GM12878 (cell line): Measurements from ENCODE around the gene AGAP1. TPM values are rescaled to one million over a fixed set of nuclear protein-coding genes. Genes with fewer than 3 reads are reported as not detected.

Experiments used
- ATAC-seq: fragments of 200-7000 bp; cut with Tn5 transposase; 3 replicates; pipeline ENCODE4 v1.9.1; 2020; ENCODE audit warnings: mild to moderate bottlenecking, moderate library complexity
- BruUV-seq: library from RNA; stranded (reverse); fragments of 400-500 nt; replicated peaks from 2 replicates; lab custom pipeline; 2021; lab: Mats Ljungman, UMichigan
- CTCF ChIA-PET: fragments of 300-600 bp; sonication (Branson Sonifier 250); formaldehyde crosslinking; extraction: SDS; loops from one replicate; lab custom pipeline; 2021; ENCODE audit warnings: inconsistent platforms; lab: Yijun Ruan, JAX
- POLR2A ChIA-PET: fragments of 350-600 bp; formaldehyde crosslinking; extraction: SDS; loops from one replicate; lab custom pipeline; 2021; ENCODE audit warnings: inconsistent platforms; lab: Charles Lee
- RAD21 ChIA-PET: fragments of 300-600 bp; sonication (Branson Sonifier 250); formaldehyde crosslinking; loops from one replicate; lab custom pipeline; 2023; ENCODE audit warnings: antibody characterized with exemption; ENCODE audit not compliant: unreplicated experiment; lab: Charles Lee
- SMC1A ChIA-PET: fragments of 300-600 bp; sonication (Branson Sonifier 250); formaldehyde crosslinking; loops from one replicate; lab custom pipeline; 2023; ENCODE audit not compliant: unreplicated experiment, uncharacterized antibody; lab: Charles Lee
- DNase-seq: peaks from one replicate; pipeline ENCODE4 v3.0.0-alpha.2; 2011; ENCODE audit warnings: low read depth, low spot score
- FAIRE-seq: peaks from 3 replicates; lab custom pipeline; 2011; peaks lifted over from hg19 to GRCh38; lab: Jason Lieb, UNC
- H2AFZ ChIP-seq: 2 replicates; pipeline ENCODE4 v1.6.0; 2011; ENCODE audit warnings: low read depth, low read length, control low read depth; ENCODE audit not compliant: control insufficient read depth
- H3K27ac ChIP-seq: 2 replicates; pipeline ENCODE4 v1.5.1; 2011; ENCODE audit warnings: control low read depth; ENCODE audit not compliant: control insufficient read depth, insufficient read depth
- H3K27me3 ChIP-seq, 2 experiments: replicated peaks in 1 of 2; 2 replicates each; pipeline versions ENCODE4 v1.6.0 to v1.6.1; 2011; ENCODE audit warnings: low read length in 1 of 2; ENCODE audit not compliant: control insufficient read depth in 2 of 2, insufficient read depth in 2 of 2
- H3K36me3 ChIP-seq, 2 experiments: 2 replicates each; pipeline ENCODE4 v1.5.1; 2011; ENCODE audit warnings: low read length in 1 of 2; ENCODE audit not compliant: control insufficient read depth in 2 of 2, insufficient read depth in 2 of 2
- H3K4me1 ChIP-seq: 2 replicates; pipeline ENCODE4 v1.6.1; 2011; ENCODE audit warnings: mild to moderate bottlenecking, low read length, moderate library complexity, mixed read lengths; ENCODE audit not compliant: control insufficient read depth, insufficient read depth
- H3K4me2 ChIP-seq: 2 replicates; pipeline ENCODE4 v1.6.0; 2011; ENCODE audit warnings: control low read depth; ENCODE audit not compliant: control insufficient read depth, insufficient read depth
- H3K4me3 ChIP-seq: fragments of 200-600 bp; sonication (generic); 2 replicates; pipeline ENCODE4 v1.5.1; 2016
- H3K79me2 ChIP-seq: 2 replicates; pipeline ENCODE4 v1.6.0; 2011; ENCODE audit warnings: low read length; ENCODE audit not compliant: control insufficient read depth, insufficient read depth
- H3K9ac ChIP-seq: 2 replicates; pipeline ENCODE4 v1.8.0; 2011; ENCODE audit warnings: low read length, control low read depth, mixed read lengths; ENCODE audit not compliant: control insufficient read depth, insufficient read depth
- H3K9me3 ChIP-seq: replicated peaks from 3 replicates; pipeline ENCODE4 v1.5.1; 2011; ENCODE audit warnings: mild to moderate bottlenecking, low read length; ENCODE audit not compliant: control insufficient read depth, insufficient read depth
- H4K20me1 ChIP-seq: 2 replicates; pipeline ENCODE4 v1.6.0; 2011; ENCODE audit not compliant: control insufficient read depth, insufficient read depth
- FOS ChIP-seq: IDR thresholded peaks from 3 replicates; pipeline ENCODE4 v1.6.1; 2011; ENCODE audit warnings: borderline replicate concordance; ENCODE audit not compliant: insufficient read length; ENCODE audit errors: extremely low read depth
- HDGF ChIP-seq: fragments of 450-650 bp; IDR thresholded peaks from 2 replicates; pipeline ENCODE4 v1.6.1; 2016; ENCODE audit warnings: antibody characterized with exemption
- IRF4 ChIP-seq: IDR thresholded peaks from 2 replicates; pipeline ENCODE4 v1.6.1; 2011; ENCODE audit warnings: low read depth, low read length
- NR2F1 ChIP-seq: fragments of 450-650 bp; conservative IDR thresholded peaks from 2 replicates; pipeline ENCODE4 v1.6.1; 2017; ENCODE audit warnings: mild to moderate bottlenecking
- PML ChIP-seq: IDR thresholded peaks from 2 replicates; pipeline ENCODE4 v1.6.1; 2012; ENCODE audit warnings: low read length, inconsistent platforms
- POLR2AphosphoS2 ChIP-seq: IDR thresholded peaks from 2 replicates; pipeline ENCODE4 v1.6.1; 2011; ENCODE audit warnings: low read depth, mild to moderate bottlenecking, low read length, improper control_type of control experiment, moderate library complexity
- PRDM15 ChIP-seq: fragments of 450-650 bp; formaldehyde crosslinking; IDR thresholded peaks from 2 replicates; pipeline ENCODE4 v1.4.0; 2020; ENCODE audit warnings: mild to moderate bottlenecking, moderate library complexity
- RB1 ChIP-seq: fragments of 450-650 bp; formaldehyde crosslinking; IDR thresholded peaks from 2 replicates; pipeline ENCODE4 v1.6.1; 2017; ENCODE audit warnings: mild to moderate bottlenecking, borderline replicate concordance
- SKIL ChIP-seq: fragments of 450-650 bp; IDR thresholded peaks from 2 replicates; pipeline ENCODE4 v1.6.1; 2017; ENCODE audit warnings: mild to moderate bottlenecking, low read depth, inconsistent platforms; ENCODE audit not compliant: poor library complexity, severe bottlenecking
- TARDBP ChIP-seq: IDR thresholded peaks from 2 replicates; pipeline ENCODE4 v1.6.1; 2016; ENCODE audit warnings: borderline replicate concordance
- ZBTB33 ChIP-seq: fragments of 450-650 bp; IDR thresholded peaks from 2 replicates; pipeline ENCODE4 v1.6.1; 2017; ENCODE audit warnings: mild to moderate bottlenecking
- WGBS: methylation state at CpG from one replicate; pipeline ENCODE4 v1.1.6; 2016; ENCODE audit warnings: low lambda C conversion rate; ENCODE audit not compliant: insufficient replicate concordance, insufficient coverage; ENCODE audit errors: missing lambda C conversion rate; 5-methylcytosine and 5-hydroxymethylcytosine counted together
- in situ Hi-C: fragments of 300-500 bp; cut with MboI; formaldehyde crosslinking; loops from 9 replicates; pipeline ENCODE4 v1.14.3; 2018; ENCODE audit warnings: mixed read lengths
- intact Hi-C: fragments of 100-400 bp; cut with micrococcal nuclease; formaldehyde crosslinking; loops from one replicate; pipeline ENCODE4 v1.14.2; 2022; ENCODE audit not compliant: unreplicated experiment
- polyA plus RNA-seq, 11 experiments: library from polyadenylated mRNA; depleted of rRNA in 4 of 11; unstranded in 6 of 11; stranded (reverse) in 5 of 11; fragments of >200 nt; fragmentation: Nextera tagmentation in 4 of 11; fragmentation: Illumina TruSeq in 1 of 11; extraction: Ambion mirVana in 4 of 11; extraction: Trizol in 1 of 11; gene quantifications; 1 replicate in 1 of 11; 2 replicates in 10 of 11; pipeline versions ENCODE4 v1.2.1 to v1.2.3, GENCODE V29; 2011 to 2016; ENCODE audit warnings: inconsistent platforms in 2 of 11, missing spikeins in 2 of 11, low read depth in 1 of 11
- total RNA-seq, 4 experiments: library from RNA; depleted of rRNA in 3 of 4; stranded (reverse); fragments of >200 nt in 3 of 4; fragmentation: Illumina TruSeq in 1 of 4; extraction: Trizol in 1 of 4; gene quantifications; 2 replicates each; pipeline versions ENCODE4 v1.2.1 to v1.2.3, GENCODE V29; 2013 to 2021

AGAP1 gene
- total and polyA plus RNA-seq, 10 of the 15 experiments (the other 5 are each of a cell fraction or from before 2014, with no cell fraction given) = 0.05 to 0.15 (median 0.06) TPM; not detected in 7

GRCh38 chr2:236086971-236087465 is 593.2 kb downstream of the AGAP1 start (continued):
- TF ChIP-seq RB1 = no peak
- TF ChIP-seq SKIL = no peak
- no peak for TF ChIP-seq TARDBP
- no peak for TF ChIP-seq IRF4
- no peak for TF ChIP-seq FOS
- no peak for TF ChIP-seq HDGF
- TF ChIP-seq PML = no peak
- no peak for TF ChIP-seq ZBTB33

GRCh38 chr2:236088368-236089057 is 594.7 kb downstream of the AGAP1 start:
- H3K27me3 ChIP-seq = no peaks in the 10 kb centered on the region; a peak in 1 of 4 replicates
- H2AFZ ChIP-seq = no peak overlapping the region
- ATAC-seq (no peak), DNase-seq (no peak), FAIRE-seq (no peak)
- H3K4me3 ChIP-seq = no peak overlapping the region
- no TSS peak for BruUV-seq
- POLR2A ChIA-PET = no interaction called here
- no peak overlapping the region for H3K9ac ChIP-seq
- in situ Hi-C loops = no loop called here
- no peak overlapping the region for H3K4me2 ChIP-seq
- CTCF ChIA-PET = no interaction called here
- intact Hi-C loops = no loop called here
- SMC1A ChIA-PET = no interaction called here
- 18% methylated on average over 8 of the region's 8 CpGs for WGBS
- no peaks in the 10 kb centered on the region for H3K79me2 ChIP-seq
- RAD21 ChIA-PET = no interaction called here
- no peaks in the 10 kb centered on the region for H3K9me3 ChIP-seq
- no peaks in the 10 kb centered on the region for H4K20me1 ChIP-seq
- H3K36me3 ChIP-seq = no peaks in the 10 kb centered on the region
- H3K27ac ChIP-seq = no peak overlapping the region
- no peaks in the 10 kb centered on the region for H3K4me1 ChIP-seq
- TF ChIP-seq NR2F1 = no peak
- TF ChIP-seq PRDM15 = no peak
- no peak for TF ChIP-seq POLR2AphosphoS2
